Transverse colon (tissue), 4 donors: Measurements from ENCODE around the gene EVI2A. TPM values are rescaled to one million over a fixed set of nuclear protein-coding genes. Genes with fewer than 3 reads are reported as not detected.

ENCODE experiments used
- DNase-seq: peaks from one replicate; pipeline ENCODE4 v3.0.0-alpha.2; 2019
- H3K27ac ChIP-seq, 4 donors: fragments of 200-600 bp; sonication (generic); 2 replicates each; pipeline ENCODE4 v1.5.1; 2016 to 2018; ENCODE audit warnings: inconsistent platforms in 4 of 4
- H3K27me3 ChIP-seq: fragments of 200-600 bp; sonication (generic); 2 replicates; pipeline ENCODE4 v1.5.1; 2017; ENCODE audit warnings: inconsistent platforms
- H3K36me3 ChIP-seq, 4 donors: fragments of 200-600 bp; sonication (generic); 2 replicates each; pipeline ENCODE4 v1.5.1; 2017 to 2019; ENCODE audit warnings: inconsistent platforms in 4 of 4
- H3K4me1 ChIP-seq, 4 donors: fragments of 200-600 bp; sonication (generic); 2 replicates each; pipeline ENCODE4 v1.5.1; 2017 to 2020; ENCODE audit warnings: inconsistent platforms in 4 of 4
- H3K4me3 ChIP-seq, 4 donors: fragments of 200-600 bp; sonication (generic); 1 replicate in 1 of 4; 2 replicates in 3 of 4; pipeline versions ENCODE4 v1.5.1 to v1.6.1; 2017 to 2019; ENCODE audit warnings: inconsistent platforms in 4 of 4
- H3K9me3 ChIP-seq, 2 donors: fragments of 200-600 bp; sonication (generic); 2 replicates each; pipeline ENCODE4 v1.5.1; 2017 to 2019; ENCODE audit warnings: inconsistent platforms in 2 of 2
- CTCF ChIP-seq, 5 experiments: fragments of 200-600 bp in 3 of 5; fragments of 450-650 bp in 2 of 5; sonication (generic) in 3 of 5; IDR thresholded peaks; 1 replicate in 2 of 5; 2 replicates in 3 of 5; pipeline ENCODE4 v1.5.1; 2016 to 2017; ENCODE audit warnings: antibody characterized with exemption in 5 of 5, inconsistent platforms in 3 of 5, mild to moderate bottlenecking in 2 of 5, moderate library complexity in 1 of 5
- EP300 ChIP-seq: sonication (generic); formaldehyde crosslinking; IDR thresholded peaks from one replicate; pipeline ENCODE4 v1.6.1; 2017; ENCODE audit warnings: antibody characterized with exemption, low read depth
- POLR2A ChIP-seq: fragments of 450-650 bp; IDR thresholded peaks from one replicate; pipeline ENCODE4 v1.6.1; 2016; ENCODE audit warnings: antibody characterized with exemption, mild to moderate bottlenecking, moderate library complexity
- POLR2AphosphoS5 ChIP-seq, 3 donors: sonication (generic); formaldehyde crosslinking; IDR thresholded peaks; one replicate each; pipeline ENCODE4 v1.6.1; 2016; ENCODE audit warnings: antibody characterized with exemption in 3 of 3
- WGBS, 2 donors: methylation state at CpG; one replicate each; pipeline ENCODE4 v1.1.5; 2018; ENCODE audit warnings: low coverage in 1 of 2; 5-methylcytosine and 5-hydroxymethylcytosine counted together
- in situ Hi-C, 4 donors: fragments of 200-750 bp; cut with MboI; loops; one replicate each; pipeline versions ENCODE4 v1.15.0 to v1.15.1; 2017; ENCODE audit warnings: low sequenced_read_pairs in 3 of 4, low pct_ligation_motif_present in 1 of 4, low pct_unique_long_range_greater_than_20kb in 1 of 4
- intact Hi-C: fragments of 100-400 bp; cut with DNase I; formaldehyde crosslinking; loops from one replicate; pipeline ENCODE4 v1.15.1; 2023; ENCODE audit warnings: low total_unique reads
- total RNA-seq, 4 donors: library from RNA; depleted of rRNA; stranded (reverse); fragments of >200 nt; gene quantifications; one replicate each; pipeline ENCODE4 v1.1.0, GENCODE V29; 2016

EVI2A gene
- total RNA-seq, 4 donors from 2014 or later, result 3.7 to 9.4 (median 7.5) TPM; not detected in 1

- H3K4me3 ChIP-seq, result no peak overlapping the region
- peaks cover 0 to 44% (median 17%) of the 10 kb centered on the region in 4 donors for H3K36me3 ChIP-seq
- no peaks in the 10 kb centered on the region for H3K27me3 ChIP-seq
- H3K4me1 ChIP-seq, result no peaks in the 10 kb centered on the region
- in situ Hi-C loops, result no loop called here
- intact Hi-C loops, result no loop called here
- H3K27ac ChIP-seq, result no peak overlapping the region
- no peak for TF ChIP-seq EP300
- no peak for TF ChIP-seq POLR2A
- no peak for TF ChIP-seq CTCF (IDR thresholded peaks at IDR 0.05)
- no peak for TF ChIP-seq POLR2AphosphoS5 (IDR thresholded peaks at IDR 0.05)
- DNase-seq, result no peak
- WGBS, 2 donors, result 88 to 96% methylated on average over 4 to 6 of the region's 6 CpGs
- no peaks in the 10 kb centered on the region for H3K9me3 ChIP-seq
Measured at GRCh38 chr17:31339906-31340661, 18.7 kb upstream of the EVI2A start.

- intact Hi-C loops, result no loop called here
- no peaks in the 10 kb centered on the region for H3K27me3 ChIP-seq
- no peaks in the 10 kb centered on the region for H3K4me1 ChIP-seq
- H3K9me3 ChIP-seq, result no peaks in the 10 kb centered on the region
- no peak overlapping the region for H3K27ac ChIP-seq
- TF ChIP-seq EP300 (no peak), CTCF (IDR thresholded peaks at IDR 0.05) (no peak), POLR2A (no peak), POLR2AphosphoS5 (IDR thresholded peaks at IDR 0.05) (no peak)
- no peak for DNase-seq
- in situ Hi-C loops, result no loop called here
- no peak overlapping the region for H3K4me3 ChIP-seq
- peaks cover 0 to 20% (median 8%) of the 10 kb centered on the region in 4 donors for H3K36me3 ChIP-seq
Measured at GRCh38 chr17:31329221-31329620, 7.8 kb upstream of the EVI2A start.

- intact Hi-C loops, result no loop called here
Measured at GRCh38 chr17:31328160-31328535, 6.7 kb upstream of the EVI2A start.

More at GRCh38 chr17:31328160-31328535, 6.7 kb upstream of the EVI2A start:
- Histone ChIP-seq H3K9me3 (no peaks in the 10 kb centered on the region), H3K36me3 (peaks cover 0 to 20% (median 8%) of the 10 kb centered on the region in 4 donors), H3K27ac (no peak overlapping the region), H3K4me1 (no peaks in the 10 kb centered on the region), H3K4me3 (no peak overlapping the region), H3K27me3 (no peaks in the 10 kb centered on the region)
- TF ChIP-seq POLR2AphosphoS5 (IDR thresholded peaks at IDR 0.05) (no peak), CTCF (IDR thresholded peaks at IDR 0.05) (no peak), EP300 (no peak), POLR2A (no peak)
- no peak for DNase-seq
- in situ Hi-C loops, result no loop called here
